Measurements from ENCODE around the gene SEZ6L.
"Not testable (repeated sequence)": the region's sequence is repeated elsewhere in the genome, so short reads cannot be mapped to it uniquely, and the experiment has no call there.

Gene SEZ6L

DNA sequence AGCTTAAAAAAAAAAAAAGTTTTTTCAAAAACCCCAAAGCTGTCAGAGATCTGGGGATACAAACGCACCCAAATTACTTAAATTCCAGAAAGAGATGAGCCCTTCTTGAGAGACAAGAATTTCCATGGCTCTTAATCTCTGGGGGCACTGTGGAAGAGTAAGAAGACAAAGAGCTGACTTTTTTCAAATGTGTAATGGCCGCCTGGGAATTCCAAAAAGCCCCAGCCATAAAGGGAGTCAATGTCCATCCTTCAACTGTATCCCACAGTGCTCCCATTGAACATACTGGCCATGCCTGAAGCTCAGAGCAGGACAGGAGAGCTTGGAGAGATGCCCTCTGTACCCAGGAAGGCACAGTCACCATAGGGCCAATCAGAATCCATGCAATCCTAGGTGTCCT, 222.4 kb downstream of the SEZ6L start:
- no peak for DNase-seq

DNA sequence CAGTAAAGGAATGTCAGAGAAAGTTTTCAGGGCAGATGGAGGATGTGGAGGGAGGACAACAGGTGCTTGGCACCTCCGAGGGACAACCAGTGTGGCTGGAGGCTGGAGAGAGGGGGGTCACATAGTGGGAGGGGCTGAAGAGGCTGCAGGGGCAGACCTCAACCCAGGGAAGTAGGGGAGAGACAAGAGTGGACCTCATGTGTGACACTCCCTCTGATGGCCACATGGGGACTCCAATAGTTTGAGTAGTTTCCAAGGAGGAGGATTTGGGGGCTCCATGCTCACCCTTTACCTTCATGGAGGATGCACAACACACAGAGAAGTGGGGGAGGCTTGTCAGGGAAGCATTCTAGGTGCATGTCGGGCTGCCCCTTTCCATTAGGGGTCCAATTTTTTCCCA, 224.7 kb downstream of the SEZ6L start:
- no peak for DNase-seq

DNA sequence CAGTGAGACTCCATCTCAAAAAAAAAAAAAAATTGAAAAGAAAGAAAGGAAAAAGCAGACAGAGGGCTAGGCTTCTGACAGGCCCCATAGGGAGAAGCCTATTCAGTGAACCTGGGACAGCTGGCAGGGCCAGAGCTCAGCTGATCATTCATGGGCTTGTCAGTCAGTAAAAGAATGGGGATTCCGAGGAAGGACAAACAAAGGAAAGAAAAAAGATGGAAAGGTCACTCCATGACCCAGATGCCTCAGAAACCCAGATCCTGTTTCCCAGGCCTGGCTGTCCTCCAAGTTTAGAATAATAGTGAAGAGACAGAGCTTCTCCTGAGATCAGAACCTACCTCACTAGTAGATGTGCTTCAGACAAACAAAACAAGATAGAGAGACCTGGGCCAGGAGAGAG, 225.5 kb downstream of the SEZ6L start:
- no peak for DNase-seq

DNA sequence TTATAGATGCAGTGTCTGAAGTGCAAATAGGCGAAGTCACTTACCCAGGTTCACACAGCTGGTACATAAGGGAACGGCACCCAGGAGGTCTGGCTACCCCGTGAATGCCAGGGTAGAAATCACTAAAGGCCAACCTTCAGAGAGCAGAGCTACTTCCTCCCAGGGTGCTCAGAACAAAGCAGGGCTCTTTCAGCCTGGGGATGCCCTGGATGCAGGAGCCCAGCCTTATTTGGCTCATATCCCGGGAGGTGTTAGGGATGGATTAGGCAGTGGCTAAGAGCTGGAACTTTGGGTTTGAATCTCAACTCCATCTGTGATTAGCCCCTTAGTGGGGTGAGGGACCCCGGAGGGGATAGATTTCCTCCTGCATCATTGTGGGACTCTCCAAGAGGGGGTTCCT, 226.7 kb downstream of the SEZ6L start:
- no peak for DNase-seq

DNA sequence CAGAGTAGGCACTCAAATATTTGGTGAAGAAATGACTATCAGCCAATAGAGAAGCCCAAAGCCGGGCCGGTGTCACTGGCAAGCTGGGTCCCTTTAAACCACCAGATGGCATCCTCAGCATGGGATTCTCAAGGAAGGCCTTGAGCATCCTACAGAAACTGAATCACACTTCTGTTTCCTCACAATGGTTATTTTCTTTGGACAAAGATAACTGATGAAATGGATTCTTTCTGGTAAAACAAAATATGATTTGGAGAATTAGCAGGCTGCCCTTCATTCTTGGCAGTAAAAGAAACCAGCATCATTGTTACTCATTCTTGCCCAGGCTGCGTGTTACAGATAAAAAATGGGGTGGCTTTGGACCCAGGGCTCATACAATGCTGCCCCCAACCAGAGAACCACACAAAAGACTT, 229.5 kb downstream of the SEZ6L start:
- peak; percentile 28 for DNase-seq

DNA sequence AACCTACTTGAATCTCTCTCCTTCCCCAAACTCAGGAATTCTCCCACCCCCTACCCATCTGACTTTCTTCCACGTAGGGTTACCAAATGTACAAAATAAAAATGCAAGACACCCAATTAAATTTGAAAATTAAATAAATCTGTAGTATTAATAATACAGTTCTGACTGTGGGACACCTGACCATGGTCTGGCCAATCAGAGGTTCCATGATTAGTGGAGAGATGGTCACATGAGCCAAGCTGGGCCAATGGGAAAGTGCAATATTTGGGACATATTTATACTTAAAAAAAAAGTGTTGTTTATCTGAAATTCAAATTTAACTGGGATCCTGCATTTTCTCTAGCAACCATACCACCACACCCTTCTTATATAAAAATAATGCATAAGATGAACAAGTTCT, 230.0 kb downstream of the SEZ6L start:
- DNase-seq, result no peak

DNA sequence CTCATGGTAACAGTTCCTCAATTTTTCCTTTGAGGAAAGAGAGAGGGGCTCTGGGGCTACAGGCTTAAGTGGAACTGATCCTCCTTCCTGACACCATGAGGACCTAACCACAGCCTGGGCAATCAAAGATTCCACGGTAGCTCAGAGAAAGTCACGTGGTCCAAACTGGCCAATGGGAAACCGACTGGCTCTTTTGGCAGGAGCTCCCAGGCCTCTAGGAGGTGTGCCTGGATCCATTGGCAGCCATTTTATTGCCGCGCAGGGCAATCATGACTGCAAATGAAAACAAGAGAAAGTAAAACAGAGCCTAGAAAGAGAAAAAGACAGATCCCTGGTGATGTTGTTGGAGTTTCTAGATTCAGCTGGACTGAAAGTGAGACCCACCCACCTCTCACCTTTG, 232.5 kb downstream of the SEZ6L start:
- no peak for DNase-seq

DNA sequence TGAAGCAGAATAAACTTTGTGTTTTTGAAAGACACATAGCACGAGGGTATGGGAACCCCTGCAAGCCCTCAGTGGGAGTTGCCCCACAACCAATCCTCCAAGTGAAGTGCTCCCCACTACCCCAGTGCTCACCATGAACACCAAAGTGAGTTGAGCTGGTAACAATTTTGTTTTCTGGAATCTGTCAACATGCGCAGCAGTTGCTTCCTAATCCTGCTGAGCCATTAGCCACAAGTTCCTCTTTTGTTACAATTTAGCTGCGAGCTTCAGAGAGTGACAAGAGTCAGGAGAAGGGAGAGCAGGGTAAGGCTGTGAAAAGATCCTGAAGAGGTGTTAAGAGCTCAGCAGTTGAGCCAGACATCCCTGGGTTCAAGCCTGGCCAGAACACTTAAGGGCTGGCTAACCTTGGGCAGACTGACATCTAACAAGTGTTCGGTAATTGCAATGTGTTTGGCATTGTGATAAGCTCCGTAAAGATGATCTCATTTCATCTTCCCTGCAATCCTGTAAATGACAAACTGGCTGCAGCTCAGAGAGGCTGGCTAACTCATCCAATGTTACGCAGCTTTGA, 235.7 kb downstream of the SEZ6L start:
- no peak for DNase-seq

DNA sequence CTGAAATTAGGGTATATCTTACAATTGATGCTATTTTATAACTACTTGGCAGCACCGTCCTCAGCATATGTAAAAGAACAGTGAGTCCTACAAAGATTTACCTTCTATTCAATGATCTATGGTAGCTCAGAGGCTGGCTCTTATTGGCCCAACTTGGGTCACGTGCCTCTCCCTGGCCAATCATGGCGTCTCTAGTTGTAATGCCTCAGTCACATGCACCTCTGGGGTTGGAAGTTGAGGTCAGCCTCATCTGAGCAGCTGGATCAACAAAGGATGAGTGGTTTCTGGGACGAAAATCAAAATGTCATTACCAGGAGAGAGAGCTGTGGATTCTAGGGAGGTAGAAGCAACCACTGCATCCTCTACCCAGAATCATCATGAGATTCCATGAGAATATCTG, 236.9 kb downstream of the SEZ6L start:
- no peak for DNase-seq

DNA sequence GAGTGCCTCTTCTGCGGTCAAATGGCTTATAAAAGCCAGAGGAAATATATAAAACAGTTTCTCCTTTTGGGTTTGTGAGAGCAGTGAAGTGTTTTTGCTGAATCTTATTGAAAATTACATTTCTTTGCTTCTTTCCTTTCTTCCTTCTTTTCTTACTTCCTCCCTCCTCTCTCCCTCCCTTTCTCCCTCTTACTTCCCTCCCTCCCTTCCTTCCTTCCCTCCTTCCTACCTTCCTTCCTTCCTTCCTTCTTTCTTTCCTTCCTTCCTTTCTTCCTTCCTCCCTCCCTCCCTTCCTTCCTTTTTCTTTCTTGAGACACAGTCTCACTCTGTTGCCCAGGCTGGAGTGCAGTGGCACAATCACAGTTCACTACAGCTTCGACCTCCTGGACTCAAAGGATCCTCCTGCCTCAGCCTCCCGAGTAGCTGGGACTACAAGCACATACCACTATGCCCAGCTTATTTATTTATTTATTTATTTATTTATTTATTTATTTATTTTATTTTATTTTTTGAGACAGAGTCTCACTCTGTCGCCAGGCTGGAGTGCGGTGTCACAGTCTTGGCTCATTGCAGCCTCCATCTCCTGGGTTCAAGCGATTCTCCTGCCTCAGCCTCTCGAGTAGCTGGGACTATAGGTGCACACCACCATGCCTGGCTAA, 239.4 kb downstream of the SEZ6L start:
- DNase-seq, result not testable (repeated sequence)

DNA sequence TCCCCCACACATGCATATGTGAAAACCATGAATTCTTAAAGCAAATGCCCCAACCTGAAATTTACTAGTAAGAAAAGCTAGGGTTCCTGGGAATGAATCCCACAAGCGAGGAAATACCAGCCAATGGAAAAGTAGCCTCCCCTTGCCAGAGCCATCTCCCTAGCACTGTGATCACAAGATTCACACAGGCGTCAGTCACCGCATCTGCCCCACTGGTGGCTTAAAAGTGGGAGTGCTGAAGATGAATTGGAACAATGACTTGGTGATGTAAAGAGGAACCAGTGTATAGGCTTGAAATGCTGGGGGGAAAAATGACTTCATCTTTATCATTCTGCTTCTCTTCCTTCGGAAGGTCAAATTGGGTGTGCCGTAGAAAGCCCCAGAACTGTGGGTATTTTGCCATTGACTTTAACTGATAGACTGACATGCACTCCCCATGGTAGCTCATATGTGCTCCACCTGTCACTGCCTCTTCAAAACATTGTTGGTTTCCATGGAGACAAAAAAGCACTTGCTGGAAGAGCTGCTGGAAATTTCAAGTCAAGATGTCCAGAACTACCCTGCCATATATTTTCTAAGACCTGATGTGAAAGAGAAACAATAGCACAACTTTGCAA, 240.6 kb downstream of the SEZ6L start:
- DNase-seq, result no peak

DNA sequence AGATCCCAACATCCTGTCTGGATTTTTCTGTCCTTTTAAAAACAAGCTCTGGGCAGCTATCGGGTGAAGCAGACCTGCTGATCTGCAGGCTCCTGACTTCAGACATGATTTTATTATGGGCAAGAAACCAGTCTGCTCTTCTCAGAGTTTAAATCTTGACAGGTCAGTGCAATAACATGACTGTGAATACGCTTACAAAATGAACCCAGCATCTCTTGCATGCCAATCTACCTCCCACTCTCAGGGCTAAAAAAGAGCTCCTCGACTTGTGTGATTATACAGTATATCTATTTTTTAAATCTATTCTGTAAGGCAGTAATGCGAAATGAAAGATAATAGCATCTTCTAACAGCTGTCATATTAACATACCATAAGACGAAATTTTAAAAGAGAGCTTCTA, 241.1 kb downstream of the SEZ6L start:
- no peak for DNase-seq

DNA sequence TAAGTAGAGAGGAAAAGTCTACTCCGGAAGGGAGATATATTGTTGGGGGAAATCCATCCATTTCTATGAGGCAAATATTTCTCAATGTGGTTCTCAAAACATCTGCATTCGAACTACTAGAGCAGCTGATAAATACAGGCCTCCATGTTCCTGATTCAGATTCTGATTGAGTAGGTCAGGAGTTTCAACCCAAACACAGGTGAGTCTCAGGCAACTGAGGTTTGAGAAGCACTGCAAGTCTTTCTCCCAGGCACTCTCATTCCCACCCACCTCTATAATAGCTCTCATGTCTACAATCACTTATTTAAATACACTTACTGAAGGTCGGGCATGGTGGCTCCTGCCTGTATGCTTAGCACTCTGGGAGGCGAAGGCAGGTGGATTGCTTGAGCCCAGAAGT, 245.1 kb downstream of the SEZ6L start:
- no peak for DNase-seq

DNA sequence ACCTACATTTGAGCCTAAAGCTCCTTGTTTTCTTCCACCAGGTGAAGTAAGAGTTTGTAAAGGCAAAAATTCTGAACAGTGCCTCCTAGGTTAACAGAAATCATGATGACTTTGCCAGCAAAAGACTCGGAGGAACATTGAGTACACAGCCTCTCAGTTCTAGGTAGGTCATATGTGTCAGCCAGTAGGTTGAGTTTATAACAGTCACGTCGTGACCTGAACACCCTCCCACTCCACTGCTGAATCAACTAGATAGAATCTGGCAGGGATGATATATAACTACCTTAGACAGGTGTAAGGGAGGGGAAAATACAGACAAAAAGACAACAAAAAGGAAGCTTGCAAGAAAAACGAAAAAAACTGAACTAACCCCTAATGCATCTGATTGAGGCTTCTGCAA, 247.0 kb downstream of the SEZ6L start:
- DNase-seq, result no peak

DNA sequence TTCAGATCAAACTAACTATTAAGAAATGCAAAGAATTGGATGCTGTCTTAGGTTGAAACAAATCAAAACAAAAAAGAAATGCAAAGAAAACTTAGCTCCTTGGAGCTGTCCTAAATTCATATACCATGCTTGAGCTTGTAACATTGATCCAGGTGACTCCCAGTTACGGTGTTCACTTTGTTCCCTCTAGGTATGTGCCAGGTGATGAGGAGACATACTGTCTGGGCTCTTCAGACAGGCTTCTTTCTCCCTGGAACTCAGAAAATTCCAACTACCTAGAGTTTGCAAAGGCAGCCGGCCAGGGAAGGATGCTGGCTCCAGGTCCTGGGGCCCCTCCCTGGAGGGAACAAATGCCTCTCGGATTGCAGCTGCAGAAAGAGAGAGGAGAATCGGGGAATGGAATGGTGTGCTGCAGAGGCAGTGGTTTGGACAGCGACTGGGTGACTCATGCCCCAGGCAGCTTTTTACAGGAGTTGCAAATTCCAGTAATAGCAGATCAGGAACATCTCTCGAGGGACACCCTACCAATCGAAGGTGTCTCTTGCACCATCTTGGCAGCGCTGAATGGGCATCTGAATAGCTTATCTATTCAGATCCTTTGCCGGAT, 247.5 kb downstream of the SEZ6L start:
- no peak for DNase-seq

DNA sequence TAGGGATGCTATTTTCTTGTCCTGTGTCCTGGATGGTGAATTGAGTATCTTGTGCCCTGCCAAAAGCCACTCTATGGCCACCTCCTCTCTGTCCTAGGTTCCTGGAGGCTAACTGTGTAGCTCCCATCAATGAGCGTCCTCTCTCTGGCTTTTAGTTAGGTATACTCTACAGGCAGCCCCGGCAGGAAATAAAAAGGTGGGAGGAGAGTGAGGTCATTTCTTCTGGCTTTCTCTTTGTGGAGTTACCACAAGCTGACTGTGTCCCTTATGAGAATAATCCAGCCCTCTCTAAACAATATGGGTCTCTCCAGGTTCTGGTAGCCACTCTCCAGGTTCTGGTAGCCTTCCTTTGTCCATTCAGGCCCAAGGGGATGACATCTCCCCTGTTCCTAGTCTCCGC, 248.1 kb downstream of the SEZ6L start:
- DNase-seq, result no peak

DNA sequence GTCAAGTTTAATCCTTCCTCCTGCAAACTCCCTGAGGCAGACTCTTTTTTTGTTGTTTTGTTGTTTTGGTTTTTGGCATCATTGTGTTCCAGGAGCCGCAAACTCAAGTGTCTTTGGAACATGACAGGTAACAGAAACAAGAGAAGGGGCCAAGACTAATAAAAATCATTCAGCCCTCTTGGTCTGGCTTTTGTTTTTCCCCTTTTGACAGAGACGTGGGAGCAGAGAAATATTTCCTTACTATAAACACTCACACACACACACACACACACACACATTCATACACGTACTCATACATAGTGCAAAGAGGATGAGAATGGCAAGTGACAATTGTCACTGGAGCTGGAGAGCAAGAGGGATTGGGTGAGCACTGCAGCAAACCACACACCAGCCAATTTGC, 249.4 kb downstream of the SEZ6L start:
- no peak for DNase-seq

DNA sequence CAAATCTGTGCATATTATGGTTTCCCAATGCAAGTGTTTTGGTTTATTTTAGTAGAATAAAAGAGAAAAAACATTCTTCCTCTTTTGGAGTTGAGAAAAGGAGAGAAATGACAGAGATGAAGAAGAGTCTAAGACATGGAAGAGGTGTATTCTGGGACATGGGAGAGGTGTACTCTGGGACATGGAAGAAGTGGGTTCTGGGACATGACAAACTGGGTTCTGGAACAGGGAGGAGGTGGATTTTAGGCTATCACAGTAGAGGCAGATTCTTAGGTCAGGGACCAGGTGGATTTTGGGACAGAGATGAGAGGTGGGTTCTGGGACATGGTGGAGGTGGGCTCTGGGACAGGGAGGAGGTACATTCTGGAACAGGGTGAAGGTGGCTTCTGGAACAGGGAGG, 257.7 kb downstream of the SEZ6L start:
- DNase-seq, result no peak

DNA sequence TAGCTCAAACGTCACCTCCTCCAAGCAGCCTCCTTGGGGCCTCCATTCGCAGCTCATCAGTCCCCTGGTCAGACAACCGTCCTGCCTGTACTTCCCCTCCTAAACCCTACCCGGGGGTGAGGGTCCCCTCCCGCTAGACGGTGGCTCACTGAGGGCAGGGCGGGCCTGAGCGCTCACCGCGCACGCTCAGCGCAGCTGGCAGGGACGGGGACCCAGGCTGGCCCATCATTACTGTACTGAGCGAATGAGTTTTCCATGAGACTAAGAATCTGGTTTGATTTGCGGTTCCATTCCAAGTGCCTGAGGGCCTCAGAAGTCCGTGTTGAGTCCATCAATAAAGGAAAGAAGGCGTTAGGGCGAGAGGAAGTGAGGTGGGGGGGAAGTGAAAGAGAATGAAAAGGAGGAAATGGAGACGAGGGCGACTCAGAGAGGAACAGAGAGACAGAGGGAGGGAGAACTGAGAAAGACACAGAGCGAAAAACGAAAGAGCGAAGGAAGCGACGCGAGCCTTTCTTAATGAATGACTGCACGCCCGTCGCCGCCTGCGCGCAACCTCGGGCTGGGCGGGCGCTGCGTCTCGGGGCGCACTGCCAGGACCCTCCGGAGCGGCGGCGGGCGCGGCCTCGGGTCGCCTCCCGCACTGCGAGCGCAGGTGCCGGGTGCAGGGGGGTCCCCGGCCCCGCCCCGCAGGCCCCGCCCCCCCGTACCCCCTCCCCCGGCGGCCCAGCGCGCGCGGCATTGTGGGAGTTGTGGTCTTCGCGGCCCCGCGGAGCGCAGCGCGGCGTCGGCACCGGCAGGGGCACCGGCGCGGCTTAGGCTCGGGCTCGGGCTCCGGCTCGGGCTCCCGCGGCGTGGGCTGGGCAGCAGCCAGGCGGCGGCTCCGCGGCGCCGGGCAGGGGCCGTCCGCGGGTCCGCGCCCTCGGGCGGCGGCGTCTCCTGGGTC, 259.5 kb downstream of the SEZ6L start, which contains the start of gene ASPHD2:
TSS of gene ASPHD2 (plus strand) at position 746 of the 943 bp plus-strand sequence. CDS start 4,356 bp downstream, outside the sequence.
- DNase-seq, result peak; percentile 65

DNA sequence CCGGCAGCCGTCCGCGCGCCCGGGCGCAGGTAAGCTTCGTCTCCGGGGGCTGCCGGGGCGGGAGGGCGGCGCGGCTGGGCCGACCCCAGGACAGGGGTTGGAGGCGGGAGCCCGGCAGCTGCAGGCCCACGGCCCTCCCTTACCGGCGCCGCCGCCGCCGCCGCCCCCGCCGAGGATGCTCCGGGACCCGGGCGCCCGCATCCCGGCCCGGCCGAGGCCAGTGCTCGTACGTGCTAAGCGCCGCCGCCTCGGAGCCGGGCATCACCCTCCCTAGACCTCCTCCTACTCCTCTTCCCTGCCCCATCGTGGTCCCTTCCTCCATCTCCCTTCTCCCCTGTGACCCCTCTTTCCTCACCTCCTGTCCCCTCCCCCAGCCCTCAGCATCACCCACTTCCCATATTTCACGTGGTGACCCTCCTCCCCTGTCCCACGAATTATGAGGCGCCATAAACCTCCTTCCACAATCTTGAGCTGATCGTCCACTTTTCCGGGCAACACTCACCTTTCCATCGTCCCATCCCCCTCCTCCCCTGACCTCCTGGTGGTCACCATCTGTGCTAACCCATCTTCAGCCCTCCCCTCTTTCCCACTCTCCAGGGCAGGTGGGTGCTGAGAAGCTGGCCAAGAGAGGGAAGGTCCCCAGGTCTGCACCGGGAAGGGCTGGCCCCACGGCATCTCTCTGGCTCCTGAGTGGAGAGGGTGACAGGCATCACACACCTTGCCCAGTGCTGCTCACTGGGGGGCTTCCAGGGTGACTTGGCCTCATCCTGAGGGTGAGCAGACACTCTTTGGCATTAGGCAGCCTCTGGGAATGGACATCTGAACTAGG, 260.4 kb downstream of the SEZ6L start:
- DNase-seq, result no peak

DNA sequence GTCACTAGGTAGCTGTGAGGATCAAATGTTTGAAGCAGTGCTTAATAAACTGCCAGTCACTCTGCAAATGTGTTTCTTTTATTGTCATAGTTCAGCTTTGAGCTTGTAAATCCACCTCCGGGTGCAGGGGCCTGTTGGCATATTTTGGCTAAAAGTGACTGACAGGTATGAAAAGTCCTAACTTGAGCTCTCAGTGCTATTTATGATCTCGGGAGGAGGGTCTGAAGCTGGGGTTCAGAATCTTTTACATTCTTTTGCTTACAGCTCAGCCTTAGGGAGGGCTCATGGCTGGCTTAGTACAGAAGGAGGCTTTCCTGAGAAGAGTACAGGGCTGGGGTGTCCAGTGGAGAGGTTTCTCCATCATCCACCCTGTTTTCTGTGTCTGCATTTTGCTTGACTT, 261.3 kb downstream of the SEZ6L start:
- DNase-seq, result no peak
